COLO829 (cell line): Measurements from ENCODE around the gene SPATS2.
A peak's percentile ranks its signal among the peaks of the same experiment; 100 is the strongest.
"Not testable (repeated sequence)": the region's sequence is repeated elsewhere in the genome, so short reads cannot be mapped to it uniquely, and the experiment has no call there.

Experiments
- DNase-seq: peaks from one replicate; pipeline ENCODE4 v3.0.0; 2012; ENCODE audit warnings: low spot score

SPATS2 gene

DNA sequence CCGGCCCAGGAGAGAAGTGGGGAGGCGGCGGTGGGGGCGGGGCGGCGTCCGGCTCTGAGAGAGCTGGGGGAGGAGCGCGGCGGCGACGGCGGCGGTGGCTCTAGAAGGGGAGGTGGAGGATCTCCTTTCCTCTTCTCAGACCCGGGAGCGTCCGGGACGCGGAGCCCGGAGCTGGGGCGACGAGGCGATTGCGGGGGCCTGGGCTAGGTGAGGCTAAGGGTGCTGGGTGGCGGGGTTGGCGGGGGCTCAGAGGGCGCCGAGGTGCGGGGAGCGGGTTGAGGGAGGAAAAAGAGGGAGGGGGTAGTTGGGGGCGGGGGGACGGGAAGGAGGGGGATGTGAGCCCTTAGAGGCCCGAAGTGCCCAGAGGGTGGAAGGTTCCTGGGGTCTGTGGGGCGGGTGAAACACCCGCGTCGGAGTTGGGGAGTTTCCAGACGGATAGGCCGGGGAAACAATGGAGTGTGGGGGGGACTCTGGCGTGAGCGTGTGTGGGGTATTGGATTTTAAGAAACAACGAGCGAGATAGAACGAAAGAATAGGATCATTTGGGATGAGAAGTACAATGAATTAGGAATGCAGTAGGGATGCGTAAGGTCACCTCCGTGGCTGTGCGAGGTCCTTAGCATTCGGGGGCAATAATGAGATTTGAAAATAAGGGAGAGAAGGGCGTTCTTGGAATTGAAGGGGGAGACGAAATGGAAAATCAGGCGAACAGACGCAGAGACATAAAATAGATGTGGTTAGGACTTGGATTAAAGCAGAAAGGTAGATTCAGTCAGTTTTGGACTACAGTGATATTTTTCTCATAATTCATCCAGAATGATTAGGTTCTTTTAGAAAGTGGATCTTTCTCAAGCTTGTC, at the start of gene SPATS2:
Gene SPATS2 (plus strand): TSS at position 82 of the 859 bp plus-strand sequence. CDS start 93,551 bp downstream, outside the sequence.
- no peak for DNase-seq

DNA sequence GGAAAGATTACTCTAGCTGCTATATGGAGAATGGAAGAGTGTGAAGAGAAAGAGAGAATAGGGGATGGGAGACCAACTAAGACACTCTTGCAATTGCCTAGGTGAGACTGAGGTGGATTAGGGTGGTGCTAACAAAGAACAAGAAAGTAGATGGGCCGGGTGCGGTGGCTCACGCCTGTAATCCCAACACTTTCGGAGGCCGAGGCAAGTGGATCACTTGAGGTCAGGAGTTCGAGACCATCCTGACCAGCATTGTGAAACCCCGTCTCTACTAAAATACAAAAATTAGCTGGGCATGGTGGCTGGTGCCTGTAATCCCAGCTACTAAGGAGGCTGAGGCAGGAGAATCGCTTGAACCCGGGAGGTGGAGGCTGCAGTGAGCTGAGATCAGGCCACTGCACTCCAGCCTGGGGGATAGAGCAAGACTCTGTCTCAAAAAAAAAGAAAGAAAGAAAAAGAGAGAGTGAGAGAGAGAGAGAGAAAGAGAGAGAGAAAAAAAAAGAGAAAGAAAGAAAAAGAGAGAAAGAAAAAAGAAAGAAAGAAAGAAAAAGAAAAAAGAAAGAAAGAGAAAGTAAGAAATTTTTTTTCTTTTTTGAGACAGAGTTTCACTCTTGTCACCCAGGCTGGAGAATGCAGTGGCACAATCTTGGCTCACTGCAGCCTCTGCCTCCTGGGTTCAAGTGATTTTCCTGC, 46.7 kb upstream of the SPATS2 start:
- not testable (repeated sequence) for DNase-seq

DNA sequence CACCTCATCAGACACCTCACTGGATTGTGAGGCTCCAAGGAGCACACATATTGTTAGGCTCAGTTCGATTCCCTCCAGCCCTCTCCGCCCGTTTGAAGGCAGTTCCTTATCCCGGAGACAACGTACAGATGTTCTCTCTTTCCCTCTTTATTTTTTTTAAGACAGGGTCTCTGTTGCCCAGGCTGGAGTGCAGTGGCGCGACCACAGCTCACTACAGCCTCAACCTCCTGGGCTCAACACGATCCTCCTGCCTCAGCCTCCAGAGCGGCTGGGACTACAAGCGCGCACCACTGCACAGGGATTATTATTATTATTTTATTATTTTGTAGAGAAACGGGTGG, 44.9 kb upstream of the SPATS2 start:
- no peak for DNase-seq

DNA sequence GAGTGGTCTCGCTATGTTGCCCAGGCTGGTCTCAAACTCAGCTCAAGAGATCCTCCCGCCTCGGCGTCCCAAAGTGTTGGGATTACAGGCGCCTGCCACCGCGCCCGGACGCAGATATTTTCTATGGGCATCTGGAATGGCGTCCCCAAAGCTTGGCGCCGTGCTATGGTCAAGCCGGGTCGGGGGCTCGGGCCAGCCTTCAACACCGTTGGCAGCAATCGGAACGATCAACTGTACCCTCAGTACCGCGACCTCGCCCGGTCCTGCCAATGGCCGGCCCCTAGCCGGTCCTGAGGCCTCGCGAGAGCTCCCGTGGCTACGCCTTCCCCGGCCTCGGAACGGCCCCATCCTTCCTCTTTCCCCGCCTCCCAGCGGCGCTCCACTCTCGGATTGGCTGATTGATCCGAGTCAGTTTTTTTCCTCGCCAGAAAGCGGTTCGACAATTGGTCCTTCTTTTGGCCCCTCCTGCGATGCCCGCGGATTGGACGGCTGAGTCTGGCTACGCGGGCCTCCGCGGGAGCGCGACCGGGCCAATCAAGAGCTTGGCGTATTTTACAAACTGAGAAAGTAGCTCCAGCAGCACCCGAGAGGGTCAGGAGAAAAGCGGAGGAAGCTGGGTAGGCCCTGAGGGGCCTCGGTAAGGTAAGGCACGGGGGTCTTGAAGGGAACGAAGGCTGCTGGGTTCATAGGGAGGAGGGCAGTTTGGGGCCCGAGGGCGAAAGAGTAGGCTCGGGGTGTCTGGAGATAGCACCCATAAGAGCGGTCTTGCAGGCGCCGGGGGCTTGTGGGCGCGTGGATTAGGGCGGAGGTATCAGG, 44.3 kb upstream of the SPATS2 start, which contains the start of gene TROAP:
Gene TROAP (plus strand): TSS at position 548 of the 816 bp plus-strand sequence. CDS start 354 bp downstream, outside the sequence.
- peak; percentile 99 for DNase-seq

DNA sequence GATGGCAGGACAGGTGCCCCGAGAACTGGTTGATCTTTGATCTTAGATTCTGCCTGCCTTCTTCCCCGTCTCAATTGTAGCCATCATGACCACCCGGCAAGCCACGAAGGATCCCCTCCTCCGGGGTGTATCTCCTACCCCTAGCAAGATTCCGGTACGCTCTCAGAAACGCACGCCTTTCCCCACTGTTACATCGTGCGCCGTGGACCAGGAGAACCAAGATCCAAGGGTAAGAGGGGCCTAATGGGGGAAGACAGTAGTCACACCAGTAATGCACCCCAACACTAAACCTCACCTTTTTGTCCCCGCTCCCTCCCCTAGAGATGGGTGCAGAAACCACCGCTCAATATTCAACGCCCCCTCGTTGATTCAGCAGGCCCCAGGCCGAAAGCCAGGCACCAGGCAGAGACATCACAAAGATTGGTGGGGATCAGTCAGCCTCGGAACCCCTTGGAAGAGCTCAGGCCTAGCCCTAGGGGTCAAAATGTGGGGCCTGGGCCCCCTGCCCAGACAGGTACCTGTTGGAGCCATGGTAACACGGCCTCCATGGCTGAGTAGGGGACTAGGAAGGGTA, 43.7 kb upstream of the SPATS2 start:
- DNase-seq, result no peak

DNA sequence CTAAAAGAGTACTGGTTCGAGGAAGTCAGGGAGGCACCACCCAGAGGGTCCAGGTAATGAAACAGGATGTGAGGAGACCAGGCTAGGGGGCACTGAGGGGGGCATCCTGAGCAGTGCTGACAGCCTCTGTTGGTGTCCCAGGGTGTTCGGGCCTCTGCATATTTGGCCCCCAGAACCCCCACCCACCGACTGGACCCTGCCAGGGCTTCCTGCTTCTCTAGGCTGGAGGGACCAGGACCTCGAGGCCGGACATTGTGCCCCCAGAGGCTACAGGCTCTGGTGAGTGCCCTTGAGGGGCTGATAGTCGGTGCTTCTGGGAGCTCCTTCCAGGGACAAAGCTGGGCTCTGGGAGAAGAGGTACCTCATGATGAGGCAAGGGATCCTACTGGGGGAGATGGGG, 41.7 kb upstream of the SPATS2 start:
- no peak for DNase-seq

DNA sequence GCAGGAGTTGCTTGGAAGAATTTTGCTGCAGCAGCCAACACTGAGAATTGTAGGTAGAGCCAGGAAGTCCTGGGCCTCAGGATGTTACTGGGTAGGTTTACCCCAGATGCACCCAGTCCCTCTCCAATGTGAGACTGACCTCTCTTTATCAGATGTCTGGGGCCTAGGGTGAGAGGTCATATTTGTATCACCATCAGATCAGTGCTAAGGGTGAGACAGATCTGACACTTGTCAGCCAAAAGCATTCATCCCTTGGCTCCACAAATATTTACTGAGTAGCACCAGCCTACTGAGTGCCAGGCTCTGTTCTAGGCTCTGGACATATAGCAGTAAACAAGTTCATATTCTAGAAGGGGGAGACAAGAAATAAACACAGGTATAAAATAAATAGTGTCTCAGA, 39.9 kb upstream of the SPATS2 start:
- DNase-seq, result no peak

DNA sequence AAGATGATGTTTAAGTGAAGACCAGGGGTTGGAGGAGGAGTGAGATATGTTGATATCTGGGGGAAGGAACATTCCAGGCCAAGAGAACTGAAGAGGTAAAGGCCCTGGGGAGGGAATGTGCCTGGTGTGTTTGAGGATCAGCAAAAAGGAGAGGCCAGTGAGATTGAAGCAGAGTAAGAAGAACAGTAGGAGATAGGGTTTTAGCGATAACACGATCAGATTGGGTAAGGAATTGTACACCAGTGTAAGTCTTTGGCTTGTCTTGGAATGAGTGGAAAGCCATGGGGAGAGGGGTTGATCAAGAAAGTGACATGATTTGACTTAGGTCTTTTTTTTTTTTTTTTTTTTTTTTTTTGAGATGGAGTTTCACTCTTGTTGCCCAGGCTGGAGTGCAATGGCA, 39.4 kb upstream of the SPATS2 start:
- no peak for DNase-seq

DNA sequence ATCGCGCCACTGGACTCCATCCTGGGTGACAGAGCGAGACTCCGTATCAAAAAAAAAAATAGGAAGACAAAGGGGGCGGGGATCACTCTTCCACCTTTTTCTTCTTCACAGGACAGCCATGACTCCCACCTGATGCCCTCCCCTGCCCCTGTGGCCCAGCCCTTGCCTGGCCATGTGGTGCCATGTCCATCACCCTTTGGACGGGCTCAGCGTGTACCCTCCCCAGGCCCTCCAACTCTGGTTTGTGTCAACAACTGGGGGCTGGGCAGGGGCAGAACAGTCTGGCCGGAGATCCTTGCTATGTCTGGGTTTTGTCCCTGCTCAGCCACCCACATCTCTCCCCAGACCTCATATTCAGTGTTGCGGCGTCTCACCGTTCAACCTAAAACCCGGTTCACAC, 38.4 kb upstream of the SPATS2 start:
- no peak for DNase-seq

DNA sequence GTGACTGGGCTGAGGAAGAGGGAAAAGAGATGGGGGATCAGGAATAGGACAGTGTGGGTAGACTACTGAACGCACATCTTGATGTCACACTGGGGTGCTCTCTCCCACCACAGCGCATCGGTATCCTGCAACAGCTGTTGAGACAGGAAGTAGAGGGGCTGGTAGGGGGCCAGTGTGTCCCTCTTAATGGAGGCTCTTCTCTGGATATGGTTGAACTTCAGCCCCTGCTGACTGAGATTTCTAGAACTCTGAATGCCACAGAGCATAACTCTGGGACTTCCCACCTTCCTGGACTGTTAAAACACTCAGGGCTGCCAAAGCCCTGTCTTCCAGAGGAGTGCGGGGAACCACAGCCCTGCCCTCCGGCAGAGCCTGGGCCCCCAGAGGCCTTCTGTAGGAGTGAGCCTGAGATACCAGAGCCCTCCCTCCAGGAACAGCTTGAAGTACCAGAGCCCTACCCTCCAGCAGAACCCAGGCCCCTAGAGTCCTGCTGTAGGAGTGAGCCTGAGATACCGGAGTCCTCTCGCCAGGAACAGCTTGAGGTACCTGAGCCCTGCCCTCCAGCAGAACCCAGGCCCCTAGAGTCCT, 37.1 kb upstream of the SPATS2 start:
- no peak for DNase-seq

DNA sequence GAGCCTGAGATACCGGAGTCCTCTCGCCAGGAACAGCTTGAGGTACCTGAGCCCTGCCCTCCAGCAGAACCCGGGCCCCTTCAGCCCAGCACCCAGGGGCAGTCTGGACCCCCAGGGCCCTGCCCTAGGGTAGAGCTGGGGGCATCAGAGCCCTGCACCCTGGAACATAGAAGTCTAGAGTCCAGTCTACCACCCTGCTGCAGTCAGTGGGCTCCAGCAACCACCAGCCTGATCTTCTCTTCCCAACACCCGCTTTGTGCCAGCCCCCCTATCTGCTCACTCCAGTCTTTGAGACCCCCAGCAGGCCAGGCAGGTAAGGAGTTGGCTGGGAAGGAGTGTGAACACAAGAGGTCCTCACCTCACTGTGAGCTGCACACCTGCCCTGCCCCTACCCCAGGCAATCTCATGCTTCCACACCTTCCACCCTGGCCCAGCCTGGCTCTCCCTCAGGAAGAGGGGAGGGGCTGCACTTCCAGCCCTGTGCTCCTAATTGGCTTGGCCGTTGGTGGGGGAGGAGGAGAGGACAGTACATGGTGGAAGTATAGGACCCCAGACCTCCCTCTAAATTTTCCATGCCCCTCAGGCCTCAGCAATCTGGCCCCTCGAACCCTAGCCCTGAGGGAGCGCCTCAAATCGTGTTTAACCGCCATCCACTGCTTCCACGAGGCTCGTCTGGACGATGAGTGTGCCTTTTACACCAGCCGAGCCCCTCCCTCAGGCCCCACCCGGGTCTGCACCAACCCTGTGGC, 36.5 kb upstream of the SPATS2 start:
- DNase-seq, result no peak

DNA sequence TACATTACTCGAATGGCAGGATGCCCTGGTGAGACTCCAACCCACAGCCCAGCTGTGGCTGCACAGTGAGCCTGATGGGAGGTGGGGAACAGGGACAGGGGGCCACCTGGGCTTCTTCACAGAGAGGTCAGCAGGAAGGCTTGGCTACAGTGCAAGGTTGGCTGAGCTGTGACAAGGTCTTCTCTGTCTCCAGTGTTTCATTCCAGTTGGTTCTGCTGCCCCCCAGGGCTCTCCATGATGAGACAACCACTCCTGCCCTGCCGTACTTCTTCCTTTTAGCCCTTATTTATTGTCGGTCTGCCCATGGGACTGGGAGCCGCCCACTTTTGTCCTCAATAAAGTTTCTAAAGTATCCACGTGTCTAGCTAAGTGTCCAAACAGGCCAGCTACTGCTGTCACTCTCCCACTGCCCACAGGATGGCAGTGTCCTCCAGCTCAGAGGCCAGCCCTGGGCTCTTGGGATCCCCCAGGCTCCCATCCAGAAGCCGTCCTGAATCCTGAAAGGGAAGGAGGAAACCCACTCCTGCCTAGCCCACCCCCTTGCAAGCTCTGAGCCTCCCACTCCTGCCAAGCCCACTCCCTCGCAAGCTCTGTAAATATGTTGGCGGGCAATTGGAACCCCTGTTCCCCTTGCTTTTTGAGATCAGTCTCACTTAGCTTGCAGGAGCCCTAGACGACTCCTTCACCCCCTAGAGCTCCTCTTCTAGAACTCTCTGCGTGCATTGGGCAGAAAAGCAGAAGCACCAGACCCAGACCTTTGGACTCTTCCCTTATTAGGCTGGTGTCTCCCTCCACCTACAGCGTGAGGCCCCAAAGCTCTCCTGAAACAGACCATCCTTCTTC, 35.7 kb upstream of the SPATS2 start:
- peak; percentile 84 for DNase-seq

DNA sequence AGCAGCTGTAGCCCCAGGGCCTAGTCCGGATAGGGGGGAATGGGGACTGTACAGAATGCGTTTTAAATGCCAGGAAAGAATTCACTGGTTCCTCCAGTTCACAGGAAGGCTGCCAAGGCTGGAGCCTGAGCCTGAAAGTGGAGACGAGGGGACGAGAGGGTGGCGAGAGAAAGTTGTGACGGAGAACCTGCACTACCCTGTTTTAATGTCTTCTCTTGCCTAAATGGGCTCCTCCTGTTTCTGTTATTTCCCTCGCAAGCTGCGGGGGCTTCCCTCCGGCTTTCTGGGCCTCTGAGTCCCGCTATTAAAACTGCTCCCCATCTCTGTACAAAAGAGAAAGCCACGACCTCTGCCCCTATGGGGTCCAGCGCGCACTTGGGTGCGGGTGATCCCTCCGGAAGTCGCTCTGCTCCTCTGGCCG, 34.8 kb upstream of the SPATS2 start:
- DNase-seq, result no peak

DNA sequence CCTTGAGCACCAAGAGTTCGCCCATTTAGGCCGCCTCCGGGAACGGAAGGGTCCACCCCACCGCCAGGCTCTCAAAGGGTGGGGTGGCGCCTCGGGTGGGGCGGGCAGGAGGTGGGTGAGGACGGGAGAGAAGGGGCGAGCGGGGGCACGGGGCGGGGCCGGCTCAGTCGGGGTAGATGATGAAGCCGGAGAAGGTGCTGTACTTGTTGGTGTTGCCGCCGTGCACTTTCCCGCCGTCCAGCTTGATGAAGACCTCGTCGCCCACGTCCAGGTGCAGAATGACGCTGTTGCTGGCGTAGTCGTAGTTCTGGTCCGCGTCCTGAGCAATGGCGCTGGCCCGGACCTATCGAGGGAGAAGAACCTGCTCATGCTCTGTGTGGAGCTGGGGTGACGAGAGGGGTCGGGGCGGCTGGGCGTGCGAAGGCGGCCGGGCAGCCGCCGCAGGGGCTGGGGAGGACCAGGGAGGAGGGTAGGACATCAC, 34.3 kb upstream of the SPATS2 start:
- DNase-seq, result no peak

DNA sequence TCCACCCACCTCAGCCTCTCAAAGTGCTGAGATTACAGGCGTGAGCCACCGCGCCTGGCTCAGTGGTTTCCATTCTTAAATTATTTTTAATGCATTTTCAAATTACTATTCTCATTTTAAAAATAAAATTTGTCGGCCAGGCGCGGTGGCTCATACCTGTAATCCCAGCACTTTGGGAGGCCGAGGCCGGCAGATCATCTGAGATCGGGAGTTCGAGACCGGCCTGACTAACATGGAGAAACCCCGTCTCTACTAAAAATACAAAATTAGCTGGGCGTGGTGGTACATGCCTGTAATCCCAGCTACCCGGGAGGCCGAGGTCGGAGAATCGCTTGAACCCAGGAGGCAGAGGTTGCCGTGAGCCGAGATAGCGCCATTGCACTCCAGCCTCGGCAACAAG, 33.5 kb upstream of the SPATS2 start:
- not testable (repeated sequence) for DNase-seq

DNA sequence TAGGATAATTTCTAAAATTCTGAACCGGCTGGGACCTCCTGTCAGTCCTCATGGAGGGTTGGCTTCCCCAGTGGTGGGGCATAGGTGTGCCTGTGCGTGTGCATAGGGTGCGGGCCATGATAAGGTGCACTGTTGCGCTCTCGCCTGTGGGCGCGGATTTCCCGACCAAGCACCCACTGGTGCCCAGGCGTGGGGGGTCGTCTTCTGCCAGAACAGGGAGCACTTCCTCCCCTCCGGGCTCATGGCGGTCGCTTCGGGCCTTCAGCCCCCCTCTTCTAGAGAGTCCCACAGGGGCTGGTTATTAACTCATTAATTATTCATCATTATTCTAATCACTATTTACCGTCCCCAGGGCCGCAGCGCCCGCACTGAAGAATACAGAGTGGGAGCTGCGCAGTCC, 33.0 kb upstream of the SPATS2 start:
- DNase-seq, result no peak

DNA sequence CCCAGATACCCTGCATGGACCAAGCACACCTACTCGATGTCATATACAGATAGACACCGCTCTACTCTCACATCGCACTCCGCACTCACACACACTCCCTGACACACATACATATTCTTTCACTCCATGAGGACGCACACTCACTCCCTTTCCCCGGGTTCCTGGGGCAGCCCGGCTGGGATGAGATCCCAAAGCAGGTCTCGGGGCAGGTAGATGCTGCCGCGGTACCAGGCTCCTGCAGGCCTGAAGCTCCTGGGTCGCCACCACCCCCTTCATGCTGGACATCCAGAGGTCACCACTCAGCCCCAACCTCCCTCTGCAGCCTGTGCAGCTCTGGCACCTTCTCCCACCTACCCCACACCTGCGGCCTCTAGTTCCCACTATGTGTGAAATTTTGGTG, 32.6 kb upstream of the SPATS2 start:
- DNase-seq, result no peak

DNA sequence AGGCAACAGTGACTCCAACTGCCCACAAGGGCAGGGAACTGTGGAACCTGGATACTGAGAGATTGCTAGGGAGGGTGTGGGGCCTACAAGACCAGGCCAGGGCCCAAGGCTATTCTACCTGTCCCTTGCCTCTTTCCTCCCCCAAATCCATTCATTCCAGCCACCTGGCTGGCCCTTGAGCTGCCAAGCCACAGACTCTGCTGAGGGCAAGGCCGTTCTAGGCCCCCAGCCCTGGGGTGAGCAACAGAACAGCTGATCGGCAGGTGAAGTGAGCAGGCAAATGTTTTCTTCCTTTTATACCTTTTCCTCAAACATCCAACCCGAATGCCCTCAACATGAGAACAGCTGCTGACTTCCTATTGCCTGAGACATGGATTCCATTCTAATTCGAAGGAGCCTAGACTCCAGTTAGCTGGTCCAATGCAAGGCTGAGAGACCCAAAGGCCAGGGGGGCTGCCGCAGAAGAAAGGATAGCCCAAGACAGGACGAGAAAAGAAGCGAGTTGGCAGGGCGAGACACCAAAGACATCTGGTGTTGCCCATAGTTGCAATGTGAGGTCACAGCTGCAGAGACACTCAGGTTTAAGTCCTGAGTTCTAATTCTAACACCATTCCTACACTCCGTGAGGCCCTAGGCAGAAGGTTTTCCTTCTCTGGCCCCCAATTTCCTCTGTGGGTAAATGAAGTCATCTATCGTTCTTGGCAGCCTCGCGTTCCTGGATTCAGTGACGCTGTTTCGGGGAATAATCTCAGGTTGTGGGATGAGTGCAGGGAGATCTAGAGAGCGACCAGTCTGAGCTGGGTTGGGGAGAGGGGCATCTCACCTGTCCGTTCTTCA, 31.9 kb upstream of the SPATS2 start:
- DNase-seq, result no peak
